ENCODE results near the gene SGPL1. TPM values are rescaled to one million over a fixed set of nuclear protein-coding genes. Genes with fewer than 3 reads are reported as not detected.

The SGPL1 gene
- polyA plus RNA-seq, 1 donor (not counting 4 experiments of a cell fraction or from before 2014, with no cell fraction given), result 31.4 TPM

DNA sequence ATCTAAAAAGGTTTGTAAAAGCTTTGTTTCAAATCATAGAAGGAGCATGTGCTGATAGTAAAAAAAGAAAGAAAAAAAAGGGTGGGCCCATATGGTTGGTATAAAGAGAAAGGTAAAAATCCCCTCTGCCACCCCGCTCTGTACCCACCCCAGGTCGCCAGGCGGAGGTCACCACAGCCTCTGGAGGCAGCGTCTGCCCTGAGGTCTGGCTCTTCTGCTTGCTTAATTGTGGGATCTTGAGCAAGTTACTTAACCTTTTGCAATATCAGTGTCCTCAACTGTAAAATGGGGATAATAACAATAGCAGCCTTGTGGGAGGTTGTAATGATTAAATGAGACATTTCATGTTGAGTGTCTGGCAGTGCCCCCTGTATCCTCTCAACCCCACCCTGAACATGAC, 83.3 kb downstream of the SGPL1 start:
- Histone ChIP-seq H2AFZ (ENCODE audit: control insufficient read depth, low read length) (no peak overlapping the region), H3K36me3 (ENCODE audit: control insufficient read depth in 2 of 2, extremely low read depth in 1 of 2, insufficient read depth in 2 of 2, low read length in 2 of 2) (no peaks in the 10 kb centered on the region), H3K27me3 (ENCODE audit: control insufficient read depth, extremely low read depth, insufficient read depth, low read length) (no peaks in the 10 kb centered on the region), H3K4me3 (ENCODE audit: control insufficient read depth in 2 of 3, extremely low read depth in 1 of 3, insufficient read depth in 2 of 3, low read depth in 1 of 3, low read length in 3 of 3) (no peak overlapping the region), H3K79me2 (ENCODE audit: control insufficient read depth, insufficient read depth, low read length) (no peaks in the 10 kb centered on the region), H3K27ac (ENCODE audit: control insufficient read depth, insufficient read depth, low read length) (no peak overlapping the region), H3K9ac (ENCODE audit: control insufficient read depth, extremely low read depth, insufficient read depth, low read length) (no peak overlapping the region), H3K4me1 (ENCODE audit: control insufficient read depth, extremely low read depth, insufficient read depth, low read length) (peaks cover 4% of the 10 kb centered on the region), H4K20me1 (ENCODE audit: control insufficient read depth, extremely low read depth, insufficient read depth, low read length) (no peaks in the 10 kb centered on the region), H3K4me2 (ENCODE audit: control insufficient read depth, extremely low read depth, insufficient read depth, low read depth, low read length) (no peak overlapping the region), H3K9me1 (ENCODE audit: control insufficient read depth, extremely low read depth, insufficient read depth, low read length) (no peaks in the 10 kb centered on the region), H3K9me3 (ENCODE audit: control insufficient read depth, low read depth, low read length) (no peaks in the 10 kb centered on the region)
- no peak for DNase-seq (ENCODE audit: low read depth, low spot score)
- FAIRE-seq, result no peak
- dilution Hi-C loops (cut with MboI; ENCODE audit: extremely low pct_ligation_motif_present, low sequenced_read_pairs), result no loop called here
- no peak for TF ChIP-seq EZH2 (IDR thresholded peaks at IDR 0.05; ENCODE audit: low read length)
- TF ChIP-seq, protein P1, sequence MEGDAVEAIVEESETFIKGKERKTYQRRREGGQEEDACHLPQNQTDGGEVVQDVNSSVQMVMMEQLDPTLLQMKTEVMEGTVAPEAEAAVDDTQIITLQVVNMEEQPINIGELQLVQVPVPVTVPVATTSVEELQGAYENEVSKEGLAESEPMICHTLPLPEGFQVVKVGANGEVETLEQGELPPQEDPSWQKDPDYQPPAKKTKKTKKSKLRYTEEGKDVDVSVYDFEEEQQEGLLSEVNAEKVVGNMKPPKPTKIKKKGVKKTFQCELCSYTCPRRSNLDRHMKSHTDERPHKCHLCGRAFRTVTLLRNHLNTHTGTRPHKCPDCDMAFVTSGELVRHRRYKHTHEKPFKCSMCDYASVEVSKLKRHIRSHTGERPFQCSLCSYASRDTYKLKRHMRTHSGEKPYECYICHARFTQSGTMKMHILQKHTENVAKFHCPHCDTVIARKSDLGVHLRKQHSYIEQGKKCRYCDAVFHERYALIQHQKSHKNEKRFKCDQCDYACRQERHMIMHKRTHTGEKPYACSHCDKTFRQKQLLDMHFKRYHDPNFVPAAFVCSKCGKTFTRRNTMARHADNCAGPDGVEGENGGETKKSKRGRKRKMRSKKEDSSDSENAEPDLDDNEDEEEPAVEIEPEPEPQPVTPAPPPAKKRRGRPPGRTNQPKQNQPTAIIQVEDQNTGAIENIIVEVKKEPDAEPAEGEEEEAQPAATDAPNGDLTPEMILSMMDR (optimal IDR thresholded peaks at IDR 0.05 in 1 of 3, IDR thresholded peaks at IDR 0.05 in 1 of 3, conservative IDR thresholded peaks at IDR 0.05 in 1 of 3; ENCODE audit: extremely low read depth in 1 of 3, insufficient read depth in 2 of 3, low read length in 3 of 3), result no peak

DNA sequence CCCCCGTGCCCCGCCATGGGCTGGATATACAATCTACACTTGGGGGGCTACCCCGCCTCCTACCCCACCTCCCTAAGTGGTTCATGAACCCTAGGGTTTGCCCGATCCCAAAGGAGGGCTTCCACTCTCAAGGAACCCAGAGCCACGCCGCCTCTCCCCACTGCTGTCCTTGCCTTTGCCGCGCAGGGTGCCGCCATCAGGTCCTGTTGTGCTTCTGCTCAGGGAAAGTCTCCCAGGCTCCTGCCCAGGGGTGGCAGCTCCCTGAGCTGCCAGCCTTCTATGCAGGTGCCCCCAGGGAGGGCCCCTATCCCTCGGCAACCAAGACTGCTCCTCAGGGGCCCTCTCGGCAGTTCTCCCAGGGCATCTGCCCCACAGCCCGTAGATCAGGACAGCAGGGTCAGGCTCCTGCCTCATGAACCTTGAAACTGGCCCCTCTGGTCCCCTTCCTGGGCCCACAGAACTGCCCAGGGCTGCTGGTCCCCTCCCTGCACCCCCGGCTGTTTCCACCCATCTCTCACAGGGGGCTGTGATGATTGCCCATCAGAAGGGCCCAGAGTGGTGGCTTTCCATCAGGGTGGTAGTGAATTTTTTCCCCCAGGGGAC, 85.6 kb downstream of the SGPL1 start:
- FAIRE-seq, result no peak
- H3K9ac ChIP-seq (ENCODE audit: control insufficient read depth, extremely low read depth, insufficient read depth, low read length), result no peak overlapping the region
- no peaks in the 10 kb centered on the region for H4K20me1 ChIP-seq (ENCODE audit: control insufficient read depth, extremely low read depth, insufficient read depth, low read length)

More for the DNA sequence above, 85.6 kb downstream of the SGPL1 start:
- Histone ChIP-seq H3K4me1 (ENCODE audit: control insufficient read depth, extremely low read depth, insufficient read depth, low read length) (peaks cover 4% of the 10 kb centered on the region), H3K4me2 (ENCODE audit: control insufficient read depth, extremely low read depth, insufficient read depth, low read depth, low read length) (no peak overlapping the region), H3K79me2 (ENCODE audit: control insufficient read depth, insufficient read depth, low read length) (no peaks in the 10 kb centered on the region), H3K27ac (ENCODE audit: control insufficient read depth, insufficient read depth, low read length) (no peak overlapping the region), H3K27me3 (ENCODE audit: control insufficient read depth, extremely low read depth, insufficient read depth, low read length) (peaks cover 4% of the 10 kb centered on the region), H3K36me3 (ENCODE audit: control insufficient read depth in 2 of 2, extremely low read depth in 1 of 2, insufficient read depth in 2 of 2, low read length in 2 of 2) (no peaks in the 10 kb centered on the region), H3K9me1 (ENCODE audit: control insufficient read depth, extremely low read depth, insufficient read depth, low read length) (no peaks in the 10 kb centered on the region), H3K9me3 (ENCODE audit: control insufficient read depth, low read depth, low read length) (no peaks in the 10 kb centered on the region), H3K4me3 (ENCODE audit: control insufficient read depth in 2 of 3, extremely low read depth in 1 of 3, insufficient read depth in 2 of 3, low read depth in 1 of 3, low read length in 3 of 3) (no peak overlapping the region), H2AFZ (ENCODE audit: control insufficient read depth, low read length) (no peak overlapping the region)
- no peak for DNase-seq (ENCODE audit: low read depth, low spot score)
- TF ChIP-seq, protein P1 (optimal IDR thresholded peaks at IDR 0.05 in 1 of 3, IDR thresholded peaks at IDR 0.05 in 1 of 3, conservative IDR thresholded peaks at IDR 0.05 in 1 of 3; ENCODE audit: extremely low read depth in 1 of 3, insufficient read depth in 2 of 3, low read length in 3 of 3), result no peak
- TF ChIP-seq EZH2 (IDR thresholded peaks at IDR 0.05; ENCODE audit: low read length), result no peak
- dilution Hi-C loops (cut with MboI; ENCODE audit: extremely low pct_ligation_motif_present, low sequenced_read_pairs), result no loop called here
